Activated CD4-positive, alpha-beta memory T cell treated with anti-CD3 and anti-CD28 coated beads for 36 hours (primary cell): ENCODE measurements around the gene SPATA20. TPM values are rescaled to one million over a fixed set of nuclear protein-coding genes. Genes with fewer than 3 reads are reported as not detected.

Experiments used
- CTCF ChIA-PET: fragments of 350-600 bp; sonication (Branson Sonifier 250); formaldehyde crosslinking; loops from one replicate; lab custom pipeline; 2021; ENCODE audit warnings: antibody characterized with exemption, inconsistent platforms; lab: Charles Lee
- POLR2A ChIA-PET: fragments of 350-600 bp; sonication (Branson Sonifier 250); formaldehyde crosslinking; loops from one replicate; lab custom pipeline; 2021; ENCODE audit warnings: antibody characterized with exemption; lab: Charles Lee
- DNase-seq: peaks from one replicate; pipeline ENCODE4 v3.0.0-alpha.2; 2020
- H3K27ac Mint-ChIP-seq: one replicate; pipeline ENCODE4 v1.8.0; 2021; ENCODE audit warnings: mixed read lengths
- H3K27me3 Mint-ChIP-seq: one replicate; pipeline ENCODE4 v1.8.0; 2021; ENCODE audit warnings: mixed read lengths
- H3K36me3 Mint-ChIP-seq: one replicate; pipeline ENCODE4 v1.8.0; 2021; ENCODE audit warnings: mixed read lengths
- H3K4me1 Mint-ChIP-seq: one replicate; pipeline ENCODE4 v1.8.0; 2021; ENCODE audit warnings: low read depth, mixed read lengths
- H3K4me3 Mint-ChIP-seq: one replicate; pipeline ENCODE4 v1.8.0; 2021; ENCODE audit warnings: mild to moderate bottlenecking, mixed read lengths
- H3K9me3 Mint-ChIP-seq: one replicate; pipeline ENCODE4 v1.8.0; 2021; ENCODE audit warnings: mixed read lengths
- intact Hi-C: fragments of 100-400 bp; cut with micrococcal nuclease; formaldehyde crosslinking; loops from one replicate; pipeline ENCODE4 v1.15.1; 2023
- total RNA-seq, 2 experiments: library from RNA; stranded (reverse); gene quantifications; one replicate each; pipeline ENCODE4 v1.2.3, GENCODE V29; 2021

SPATA20 gene
- total RNA-seq, 2 experiments from 2014 or later, result 22.8 to 23.4 TPM

DNA sequence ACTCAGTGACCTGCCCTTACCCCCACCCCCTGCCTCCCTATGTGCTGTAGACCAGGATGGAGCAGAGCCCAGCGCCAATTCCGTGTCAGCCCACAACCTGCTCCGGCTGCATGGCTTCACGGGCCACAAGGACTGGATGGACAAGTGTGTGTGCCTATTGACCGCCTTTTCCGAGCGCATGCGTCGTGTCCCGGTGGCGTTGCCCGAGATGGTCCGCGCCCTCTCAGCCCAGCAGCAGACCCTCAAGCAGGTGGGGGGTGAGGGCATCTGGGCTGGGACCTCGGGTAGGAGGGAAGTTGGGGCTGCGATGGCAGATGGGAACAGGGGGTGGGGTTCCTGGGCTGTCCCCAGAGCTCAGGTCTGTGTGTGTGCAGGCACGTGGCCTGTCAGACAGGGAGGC lies 7.2 kb downstream of the SPATA20 start:
- DNase-seq, result no peak
- Mint-ChIP-seq H3K4me1 (peaks cover under 1% of the 10 kb centered on the region), H3K9me3 (no peaks in the 10 kb centered on the region), H3K27ac (no peak overlapping the region), H3K27me3 (peaks cover 17% of the 10 kb centered on the region), H3K36me3 (no peaks in the 10 kb centered on the region), H3K4me3 (no peak overlapping the region)
- intact Hi-C loops, result no loop called here
- CTCF ChIA-PET, result no interaction called here
- POLR2A ChIA-PET, result no interaction called here

DNA sequence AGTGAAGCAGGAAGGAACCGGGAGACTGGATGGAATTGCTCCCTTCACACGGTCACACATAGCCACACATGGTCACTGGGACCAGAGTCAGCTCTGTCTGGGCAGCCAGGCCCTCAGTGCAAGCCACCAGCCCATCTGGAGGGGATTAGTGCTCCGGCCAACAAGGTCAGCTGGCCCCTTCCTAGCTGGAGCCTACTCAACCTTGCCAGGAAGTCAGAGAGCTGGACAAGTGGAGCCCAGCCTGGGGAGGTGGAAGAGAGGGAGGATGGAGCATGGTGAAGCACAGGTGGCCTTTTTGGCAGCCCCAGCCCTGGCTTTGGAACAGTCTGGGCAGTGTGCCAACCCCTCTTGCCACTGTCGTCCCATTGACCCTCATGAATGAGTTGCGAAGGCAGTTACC lies 9.8 kb downstream of the SPATA20 start:
- Mint-ChIP-seq H3K36me3 (no peaks in the 10 kb centered on the region), H3K27ac (no peak overlapping the region), H3K9me3 (no peaks in the 10 kb centered on the region), H3K27me3 (peaks cover 26% of the 10 kb centered on the region), H3K4me1 (peaks cover 9% of the 10 kb centered on the region), H3K4me3 (no peak overlapping the region)
- no peak for DNase-seq
- CTCF ChIA-PET, result interaction anchor here (1.3 to 1.5 kb wide), 2 partner anchors 15 to 226 kb away, joined by 3 to 4 read pairs; no protein-coding TSS in a partner anchor
- intact Hi-C loops, result no loop called here
- POLR2A ChIA-PET, result no interaction called here

DNA sequence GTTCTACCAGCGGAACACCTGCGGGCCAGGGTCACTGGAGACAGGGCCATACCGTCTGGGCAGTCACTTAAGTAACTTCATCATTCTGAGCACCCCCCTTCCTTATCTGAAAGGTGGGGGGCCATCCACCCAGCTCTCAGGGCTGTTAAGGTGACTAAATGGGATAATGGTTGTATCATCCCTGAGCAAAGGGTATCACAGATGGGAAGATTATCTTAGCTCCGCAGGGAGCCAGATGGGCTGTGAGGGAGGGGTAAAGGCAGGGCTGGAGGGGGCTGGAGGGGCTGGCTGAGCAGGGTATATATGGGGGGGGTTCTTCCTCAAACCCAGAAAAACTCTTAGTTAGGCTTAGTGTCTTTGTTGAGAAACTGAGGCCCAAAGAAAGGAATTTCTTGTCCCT lies 10.7 kb downstream of the SPATA20 start:
- no peaks in the 10 kb centered on the region for H3K9me3 Mint-ChIP-seq
- peaks cover 33% of the 10 kb centered on the region for H3K27me3 Mint-ChIP-seq
- no peaks in the 10 kb centered on the region for H3K36me3 Mint-ChIP-seq
- no peak overlapping the region for H3K4me3 Mint-ChIP-seq
- ChIA-PET CTCF (interaction anchor here (0.6 to 1.3 kb wide), 2 partner anchors 70 to 225 kb away, joined by 3 read pairs; no protein-coding TSS in a partner anchor), POLR2A (no interaction called here)
- intact Hi-C loops, result no loop called here
- no peak for DNase-seq
- peaks cover 15% of the 10 kb centered on the region for H3K4me1 Mint-ChIP-seq
- H3K27ac Mint-ChIP-seq, result no peak overlapping the region

DNA sequence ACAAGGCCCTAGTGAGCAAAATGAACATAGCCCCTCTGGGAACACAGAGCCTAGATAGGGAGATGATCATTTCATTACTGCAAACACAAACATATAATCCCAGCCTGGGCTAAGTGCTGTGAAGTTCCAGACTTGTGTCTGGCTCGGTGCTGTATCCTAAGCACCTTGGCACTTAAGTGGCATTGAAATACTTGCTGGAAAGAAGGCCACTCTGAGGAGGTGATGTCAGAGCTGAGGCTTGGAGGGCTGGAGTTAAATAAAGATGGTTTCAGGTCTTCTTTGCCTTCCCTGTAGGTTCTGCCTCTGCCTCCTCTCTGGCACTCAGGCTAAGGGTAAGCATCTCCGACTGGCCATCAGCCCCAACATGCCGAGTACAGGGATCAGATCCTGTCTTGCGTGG lies 11.1 kb downstream of the SPATA20 start:
- intact Hi-C loops, result no loop called here
- ChIA-PET POLR2A (no interaction called here), CTCF (interaction anchor here (1.3 kb wide), 1 partner anchor 225 kb away, joined by 3 read pairs; no protein-coding TSS in a partner anchor)
- H3K4me3 Mint-ChIP-seq, result no peak overlapping the region
- no peak for DNase-seq
- no peaks in the 10 kb centered on the region for H3K36me3 Mint-ChIP-seq
- H3K9me3 Mint-ChIP-seq, result no peaks in the 10 kb centered on the region
- H3K4me1 Mint-ChIP-seq, result peaks cover 15% of the 10 kb centered on the region
- no peak overlapping the region for H3K27ac Mint-ChIP-seq
- peaks cover 36% of the 10 kb centered on the region for H3K27me3 Mint-ChIP-seq

DNA sequence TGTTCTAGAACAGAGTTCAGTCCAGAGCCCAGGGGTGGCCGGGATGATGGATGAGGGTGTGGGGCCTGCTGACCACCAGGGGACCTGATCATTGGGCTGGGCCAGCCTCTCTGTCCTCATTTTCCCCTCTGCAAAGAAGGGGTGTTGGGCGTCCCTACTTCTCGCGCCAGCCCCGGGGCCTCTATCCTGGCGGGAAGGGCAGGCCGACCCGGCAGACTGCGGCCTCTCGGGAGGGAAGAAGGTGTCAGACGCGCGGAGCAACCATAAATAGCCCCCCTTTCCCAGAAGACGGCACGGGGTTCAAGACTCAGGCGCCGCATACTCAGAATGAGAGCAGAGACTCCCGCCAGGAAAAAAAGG lies 11.6 kb downstream of the SPATA20 start:
- CTCF ChIA-PET, result no interaction called here
- no peaks in the 10 kb centered on the region for H3K9me3 Mint-ChIP-seq
- H3K27me3 Mint-ChIP-seq, result peaks cover 41% of the 10 kb centered on the region
- H3K36me3 Mint-ChIP-seq, result no peaks in the 10 kb centered on the region
- intact Hi-C loops, result no loop called here
- no peak overlapping the region for H3K4me3 Mint-ChIP-seq
- POLR2A ChIA-PET, result no interaction called here
- DNase-seq, result no peak
- peaks cover 15% of the 10 kb centered on the region for H3K4me1 Mint-ChIP-seq
- no peak overlapping the region for H3K27ac Mint-ChIP-seq

DNA sequence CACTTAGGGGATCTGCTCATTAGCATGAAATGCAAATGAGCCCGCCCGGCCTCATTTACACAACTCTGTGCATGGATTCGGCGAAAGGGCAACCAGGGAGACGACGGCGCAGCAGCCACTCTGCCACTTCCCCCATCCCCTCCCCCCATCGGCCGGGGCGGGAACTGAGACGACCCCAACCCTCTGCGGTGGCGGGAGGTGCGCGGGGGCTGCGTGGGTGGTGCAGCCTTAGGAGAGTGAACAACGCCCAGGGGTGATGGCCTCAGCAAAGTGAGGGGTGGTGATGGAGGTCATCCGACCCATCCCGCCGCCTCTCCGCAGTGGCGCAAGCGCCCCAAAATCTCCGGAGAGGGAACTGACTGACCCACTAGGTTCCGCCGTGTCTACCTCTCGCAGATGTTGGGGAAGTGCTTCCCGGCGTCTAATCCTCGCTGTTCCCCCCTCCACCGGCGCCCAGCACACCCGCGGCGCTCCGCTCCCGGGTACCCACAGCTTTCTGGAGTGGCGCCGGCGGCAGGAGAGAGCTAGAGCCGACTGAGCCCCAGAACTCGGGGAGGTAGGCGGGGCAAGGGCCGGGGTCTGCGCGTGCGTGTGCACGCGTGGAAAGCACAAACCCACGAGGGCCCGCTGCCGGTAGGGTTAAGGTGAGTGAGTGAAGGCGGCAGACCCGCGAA lies 12.1 kb downstream of the SPATA20 start:
- ChIA-PET POLR2A (interaction anchor here (0.5 kb wide), 1 partner anchor 104 kb away, joined by 3 read pairs; no protein-coding TSS in a partner anchor), CTCF (interaction anchor here (0.8 to 1.5 kb wide), 3 partner anchors 9 to 76 kb away, joined by 3 read pairs; no protein-coding TSS in a partner anchor)
- no peak overlapping the region for H3K27ac Mint-ChIP-seq
- intact Hi-C loops, result no loop called here
- peak; percentile 36 for DNase-seq
- no peak overlapping the region for H3K4me3 Mint-ChIP-seq
- H3K4me1 Mint-ChIP-seq, result peaks cover 15% of the 10 kb centered on the region
- H3K27me3 Mint-ChIP-seq, result peaks cover 45% of the 10 kb centered on the region
- H3K9me3 Mint-ChIP-seq, result no peaks in the 10 kb centered on the region
- H3K36me3 Mint-ChIP-seq, result no peaks in the 10 kb centered on the region

DNA sequence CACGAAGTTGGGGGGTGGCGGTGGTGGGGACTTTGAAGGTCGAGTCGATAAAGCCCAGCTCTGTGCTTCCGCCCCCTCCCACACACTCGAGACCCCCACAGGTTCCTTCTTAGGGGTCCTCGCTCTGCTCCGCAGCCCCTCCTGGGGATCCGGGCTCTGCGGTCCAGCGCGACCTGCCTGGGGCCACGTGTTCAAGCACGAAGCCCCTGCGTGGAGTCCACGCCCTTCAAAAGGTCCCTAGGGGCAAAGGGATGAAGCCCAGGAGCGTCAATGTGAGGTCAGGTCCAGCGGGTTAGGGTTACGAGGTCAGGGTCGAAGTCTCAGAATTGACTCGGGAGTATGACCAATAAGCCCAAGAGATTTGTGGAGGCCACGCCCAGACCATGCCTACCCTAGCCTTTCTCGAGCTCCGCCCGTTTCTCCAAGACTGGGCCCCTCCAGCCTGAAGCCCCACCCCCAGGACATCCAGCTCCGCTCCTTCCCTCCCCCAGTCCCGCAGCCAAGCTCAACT lies 12.8 kb downstream of the SPATA20 start:
- Mint-ChIP-seq H3K36me3 (no peaks in the 10 kb centered on the region), H3K4me3 (peak overlapping the region; percentile 57), H3K9me3 (no peaks in the 10 kb centered on the region), H3K4me1 (peaks cover 15% of the 10 kb centered on the region), H3K27me3 (peaks cover 50% of the 10 kb centered on the region), H3K27ac (no peak overlapping the region)
- ChIA-PET CTCF (interaction anchor here (0.8 to 2.1 kb wide), 5 partner anchors 9 to 80 kb away, joined by 3 to 5 read pairs (median 3); no protein-coding TSS in a partner anchor), POLR2A (interaction anchor here (0.6 kb wide), 1 partner anchor 197 kb away, joined by 5 read pairs; no protein-coding TSS in a partner anchor)
- intact Hi-C loops, result loop anchor here (2.0 kb wide), 1 partner anchor 13 kb away; the partner anchor contains the start of gene SPATA20
- peak; percentile 51 for DNase-seq

DNA sequence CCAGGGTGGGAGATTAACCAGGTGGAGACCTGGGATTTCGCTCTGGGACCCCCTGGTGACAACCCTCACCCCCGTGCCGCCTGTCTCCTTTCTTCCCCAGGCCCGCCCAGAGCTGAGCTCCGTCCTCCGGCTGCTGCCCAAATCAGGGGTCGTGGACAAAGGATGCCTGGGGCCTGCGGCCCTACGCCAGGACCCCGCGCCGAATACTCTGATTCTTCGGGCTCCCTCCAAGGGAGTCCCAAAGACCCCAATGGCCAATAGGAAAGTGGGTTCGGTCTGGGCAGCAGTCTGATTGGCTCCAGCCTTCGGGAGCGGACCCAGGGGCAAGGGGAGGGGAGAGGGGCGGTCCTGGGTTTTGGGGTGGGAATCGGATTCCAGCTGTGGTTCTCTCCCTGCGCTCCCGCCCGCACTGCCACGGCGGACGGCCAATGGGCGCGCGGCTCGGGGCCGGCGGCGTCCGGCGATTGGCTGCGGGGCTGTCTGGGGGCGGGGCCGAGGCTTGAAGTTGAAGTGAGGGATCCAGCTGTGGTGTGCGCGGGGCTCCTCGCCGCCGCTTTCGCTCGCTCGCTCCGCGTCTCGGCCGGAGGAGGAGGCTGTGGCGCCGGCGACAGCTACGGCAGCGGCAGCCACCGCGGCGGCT lies 13.3 kb downstream of the SPATA20 start, which contains the start of gene CACNA1G:
Gene CACNA1G, plus strand, starts transcription at position 531 of the 640 bp plus-strand sequence. CDS start 745 bp downstream, outside the sequence.
- CTCF ChIA-PET, result interaction anchor here (0.5 to 2.1 kb wide), 8 partner anchors 9 to 235 kb away, joined by 3 to 5 read pairs (median 3); partner anchors contain the start of gene EPN3
- intact Hi-C loops, result loop anchor here (2.0 kb wide), 1 partner anchor 14 kb away; the partner anchor contains the start of gene SPATA20
- H3K4me3 Mint-ChIP-seq, result peak within 1 kb of the TSS; percentile 57

DNA sequence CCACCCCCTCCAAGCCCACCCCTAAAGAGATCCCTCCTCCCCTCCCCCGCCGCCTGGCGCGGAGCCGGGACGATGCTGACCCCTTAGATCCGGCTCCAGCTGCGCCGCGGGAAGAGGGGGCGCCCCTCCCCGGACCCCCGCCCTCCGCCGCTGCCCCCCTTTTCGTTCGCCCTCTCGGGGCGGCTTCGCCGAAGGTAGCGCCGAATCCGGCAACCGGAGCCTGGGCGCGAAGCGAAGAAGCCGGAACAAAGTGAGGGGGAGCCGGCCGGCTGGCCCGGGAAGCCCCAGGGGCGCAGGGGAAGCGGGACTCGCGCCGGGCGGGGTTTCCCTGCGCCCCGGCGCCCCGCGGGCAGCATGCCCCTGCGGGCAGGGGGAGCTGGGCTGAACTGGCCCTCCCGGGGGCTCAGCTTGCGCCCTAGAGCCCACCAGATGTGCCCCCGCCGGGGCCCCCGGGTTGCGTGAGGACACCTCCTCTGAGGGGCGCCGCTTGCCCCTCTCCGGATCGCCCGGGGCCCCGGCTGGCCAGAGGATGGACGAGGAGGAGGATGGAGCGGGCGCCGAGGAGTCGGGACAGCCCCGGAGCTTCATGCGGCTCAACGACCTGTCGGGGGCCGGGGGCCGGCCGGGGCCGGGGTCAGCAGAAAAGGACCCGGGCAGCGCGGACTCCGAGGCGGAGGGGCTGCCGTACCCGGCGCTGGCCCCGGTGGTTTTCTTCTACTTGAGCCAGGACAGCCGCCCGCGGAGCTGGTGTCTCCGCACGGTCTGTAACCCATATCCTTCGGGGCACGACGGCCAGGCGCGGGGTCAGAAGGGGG lies 14.2 kb downstream of the SPATA20 start:
- no peak overlapping the region for H3K27ac Mint-ChIP-seq
- CTCF ChIA-PET, result interaction anchor here (0.5 to 2.1 kb wide), 5 partner anchors 10 to 236 kb away, joined by 3 to 5 read pairs (median 3); partner anchors contain the start of gene EPN3
- no peaks in the 10 kb centered on the region for H3K9me3 Mint-ChIP-seq
- no peaks in the 10 kb centered on the region for H3K36me3 Mint-ChIP-seq
- H3K4me1 Mint-ChIP-seq, result peaks cover 22% of the 10 kb centered on the region
- POLR2A ChIA-PET, result no interaction called here
- no peak overlapping the region for H3K4me3 Mint-ChIP-seq
- intact Hi-C loops, result loop anchor here (2.0 kb wide), 1 partner anchor 14 kb away; the partner anchor contains the start of gene SPATA20
- no peak for DNase-seq
- H3K27me3 Mint-ChIP-seq, result peaks cover 59% of the 10 kb centered on the region

More for the DNA sequence above, 13.3 kb downstream of the SPATA20 start, which contains the start of gene CACNA1G:
- Mint-ChIP-seq H3K4me1 (peaks cover 18% of the 10 kb centered on the region), H3K36me3 (no peaks in the 10 kb centered on the region), H3K27ac (no peak within 1 kb of the TSS), H3K27me3 (peaks cover 54% of the 10 kb centered on the region), H3K9me3 (no peaks in the 10 kb centered on the region)
- POLR2A ChIA-PET, result interaction anchor here (0.6 kb wide), 1 partner anchor 197 kb away, joined by 5 read pairs; no protein-coding TSS in a partner anchor
- peak; percentile 91 for DNase-seq

DNA sequence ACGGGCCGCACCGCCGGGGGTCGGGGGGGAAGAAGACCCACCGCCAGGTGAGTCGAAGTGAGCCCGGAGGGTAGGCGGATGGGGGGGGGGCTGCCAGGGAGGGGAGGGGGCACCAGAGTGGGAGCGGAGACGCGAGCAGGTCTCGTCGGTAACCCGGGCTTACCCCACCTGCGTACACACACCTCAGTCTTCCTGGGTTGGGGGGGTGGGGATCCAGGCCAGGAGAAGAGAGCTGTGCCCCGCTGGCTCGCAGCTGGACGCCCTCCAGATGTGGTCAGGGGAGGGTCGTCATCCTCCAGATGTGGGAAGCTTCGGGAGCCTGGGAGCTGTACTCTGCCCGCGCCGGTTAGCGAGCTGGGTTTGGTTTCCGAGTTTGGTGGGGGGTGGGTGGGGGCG lies 14.8 kb downstream of the SPATA20 start:
- Mint-ChIP-seq H3K4me1 (peaks cover 22% of the 10 kb centered on the region), H3K36me3 (no peaks in the 10 kb centered on the region), H3K27me3 (peaks cover 64% of the 10 kb centered on the region), H3K27ac (no peak overlapping the region), H3K4me3 (no peak overlapping the region), H3K9me3 (no peaks in the 10 kb centered on the region)
- CTCF ChIA-PET, result interaction anchor here (0.6 to 2.1 kb wide), 3 partner anchors 11 to 64 kb away, joined by 3 to 5 read pairs (median 3); no protein-coding TSS in a partner anchor
- POLR2A ChIA-PET, result no interaction called here
- no peak for DNase-seq
- intact Hi-C loops, result loop anchor here (2.0 kb wide), 1 partner anchor 15 kb away; the partner anchor contains the start of gene SPATA20
